ENCODE measurements around the gene PDZRN4.

DNA sequence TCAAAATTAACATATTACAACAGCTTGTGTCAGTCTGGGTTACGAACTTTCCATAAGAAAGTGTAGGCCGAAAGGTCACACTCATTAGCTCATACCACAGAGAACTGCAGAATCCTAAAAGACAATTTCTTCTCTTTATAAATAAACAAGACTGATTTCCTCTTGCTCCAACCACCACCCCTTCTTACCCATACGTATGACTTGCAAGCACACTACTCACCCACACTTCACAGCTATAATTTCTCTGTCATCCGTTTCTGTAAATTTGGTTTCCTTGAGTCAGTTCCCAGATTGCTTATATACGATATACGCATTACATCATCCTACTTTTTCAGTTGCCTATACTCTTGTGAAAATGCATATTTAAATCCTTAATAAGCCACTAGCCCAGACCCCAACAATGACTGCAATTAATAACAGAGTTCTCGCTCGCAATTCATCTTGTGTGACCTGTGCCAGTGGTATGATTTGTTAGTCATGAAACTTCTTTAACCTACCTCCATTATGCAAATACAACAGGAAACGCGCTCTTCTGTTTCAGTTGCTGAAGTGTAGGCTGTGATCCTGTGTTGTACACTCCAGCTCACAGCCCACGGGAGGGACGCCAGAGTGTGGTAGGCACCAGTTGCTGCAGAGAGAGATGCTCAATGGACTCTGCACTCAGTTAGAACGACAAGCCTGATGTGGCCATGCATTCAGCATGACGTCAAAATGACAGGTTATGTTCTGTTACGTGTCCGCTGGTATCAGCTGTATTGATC, 417.6 kb downstream of the PDZRN4 start:
- TF ChIP-seq, protein P1, sequence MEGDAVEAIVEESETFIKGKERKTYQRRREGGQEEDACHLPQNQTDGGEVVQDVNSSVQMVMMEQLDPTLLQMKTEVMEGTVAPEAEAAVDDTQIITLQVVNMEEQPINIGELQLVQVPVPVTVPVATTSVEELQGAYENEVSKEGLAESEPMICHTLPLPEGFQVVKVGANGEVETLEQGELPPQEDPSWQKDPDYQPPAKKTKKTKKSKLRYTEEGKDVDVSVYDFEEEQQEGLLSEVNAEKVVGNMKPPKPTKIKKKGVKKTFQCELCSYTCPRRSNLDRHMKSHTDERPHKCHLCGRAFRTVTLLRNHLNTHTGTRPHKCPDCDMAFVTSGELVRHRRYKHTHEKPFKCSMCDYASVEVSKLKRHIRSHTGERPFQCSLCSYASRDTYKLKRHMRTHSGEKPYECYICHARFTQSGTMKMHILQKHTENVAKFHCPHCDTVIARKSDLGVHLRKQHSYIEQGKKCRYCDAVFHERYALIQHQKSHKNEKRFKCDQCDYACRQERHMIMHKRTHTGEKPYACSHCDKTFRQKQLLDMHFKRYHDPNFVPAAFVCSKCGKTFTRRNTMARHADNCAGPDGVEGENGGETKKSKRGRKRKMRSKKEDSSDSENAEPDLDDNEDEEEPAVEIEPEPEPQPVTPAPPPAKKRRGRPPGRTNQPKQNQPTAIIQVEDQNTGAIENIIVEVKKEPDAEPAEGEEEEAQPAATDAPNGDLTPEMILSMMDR (IDR thresholded peaks at IDR 0.05), result no peak
- TF ChIP-seq EP300 (IDR thresholded peaks at IDR 0.05), result no peak
- TF ChIP-seq POLR2A (IDR thresholded peaks at IDR 0.05), result no peak

Data from ovary (tissue), 3 donors.